ENCODE measurements around the gene GRIFIN. TPM values are rescaled to one million over a fixed set of nuclear protein-coding genes. Genes with fewer than 3 reads are reported as not detected.

The GRIFIN gene
- total RNA-seq: not detected

DNA sequence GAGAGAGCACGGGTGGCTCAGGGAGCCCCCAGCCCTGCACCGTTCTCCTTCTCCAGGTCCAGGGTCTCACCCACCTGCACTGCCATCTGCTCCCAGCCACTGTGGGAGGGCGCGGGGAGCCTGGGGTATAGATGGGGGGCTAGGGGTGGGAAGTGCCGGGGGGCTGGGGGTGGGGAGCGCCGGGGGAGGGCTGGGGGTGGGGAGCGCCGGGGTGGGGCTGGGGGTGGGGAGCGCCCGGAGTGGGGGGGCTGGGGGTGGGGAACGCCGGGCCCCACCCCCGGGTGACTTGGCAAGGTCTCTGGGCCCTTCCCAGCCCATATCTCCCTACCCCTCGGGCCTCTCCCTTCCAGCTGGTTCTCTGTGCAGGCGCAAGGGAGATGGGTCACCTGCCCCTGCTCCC, at the start of gene GRIFIN:
TSS of gene GRIFIN (minus strand) at position 101 of the 400 bp plus-strand sequence. CDS start at position 86, 15 bp downstream.
- Histone ChIP-seq H3K9me3 (ENCODE audit: low read depth, low read length) (no peaks in the 10 kb centered on the region), H3K4me3 (ENCODE audit: low read length) (no peak within 1 kb of the TSS), H3K4me1 (ENCODE audit: insufficient read depth, low read length) (peaks cover 13% of the 10 kb centered on the region)

GRCh38 chr7:2524808-2525657, 48.8 kb upstream of the GRIFIN start:
- H3K4me1 ChIP-seq (ENCODE audit: insufficient read depth, low read length): peaks cover 87% of the 10 kb centered on the region
- no peaks in the 10 kb centered on the region for H3K9me3 ChIP-seq (ENCODE audit: low read depth, low read length)
- no peaks in the 10 kb centered on the region for H3K27me3 ChIP-seq (ENCODE audit: insufficient read depth, low read length)
- H3K4me3 ChIP-seq (ENCODE audit: low read length): no peak overlapping the region

More for the DNA sequence above, at the start of gene GRIFIN:
- H3K27me3 ChIP-seq (ENCODE audit: insufficient read depth, low read length): no peaks in the 10 kb centered on the region

DNA sequence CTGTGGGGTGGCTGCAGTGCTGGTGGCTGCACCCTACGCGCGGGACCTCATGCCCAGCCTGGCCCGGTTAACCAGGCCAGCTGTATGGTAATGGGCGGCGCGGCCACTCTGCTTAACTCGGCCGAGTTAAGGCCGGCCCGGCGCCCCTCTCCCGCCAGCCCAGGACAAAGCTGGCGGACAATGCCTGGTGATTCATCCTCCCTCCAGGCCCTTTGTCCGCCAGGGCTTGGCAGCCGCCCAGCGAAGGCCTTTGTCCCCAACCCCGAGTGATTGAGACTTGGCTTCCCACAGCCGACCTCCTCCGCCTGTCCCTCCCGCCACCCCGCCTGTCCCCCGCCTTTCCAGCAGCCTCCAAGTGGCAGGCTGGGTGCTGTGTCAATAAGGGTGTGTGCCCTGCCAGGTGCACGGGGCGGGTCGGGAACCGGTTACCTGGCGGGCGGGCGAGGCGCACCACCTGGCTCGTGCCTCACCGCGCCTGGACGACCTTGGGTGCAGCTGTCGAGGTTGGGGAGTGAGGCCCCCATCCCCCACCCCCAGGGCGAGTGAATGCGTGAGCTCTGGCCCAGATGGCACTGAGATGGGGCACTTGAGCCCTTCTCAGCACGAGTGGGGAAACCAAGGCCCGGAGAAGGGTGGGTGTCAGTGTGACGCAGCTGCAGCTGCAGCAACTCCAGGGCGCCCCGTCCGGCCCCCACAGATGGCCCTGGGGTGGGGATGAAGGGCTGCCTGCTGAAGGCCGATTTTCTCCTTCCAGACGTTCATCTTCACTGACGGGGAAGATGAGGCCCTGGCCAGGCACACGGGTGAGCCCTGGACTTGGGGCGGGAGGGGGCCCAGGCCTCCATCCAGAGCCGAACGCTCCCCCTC, 48.0 kb upstream of the GRIFIN start:
- H3K4me3 ChIP-seq (ENCODE audit: low read length): peak overlapping the region; percentile 84
- H3K4me1 ChIP-seq (ENCODE audit: insufficient read depth, low read length): peaks cover 79% of the 10 kb centered on the region
- H3K27me3 ChIP-seq (ENCODE audit: insufficient read depth, low read length): no peaks in the 10 kb centered on the region
- no peaks in the 10 kb centered on the region for H3K9me3 ChIP-seq (ENCODE audit: low read depth, low read length)

- peak overlapping the region; percentile 84 for H3K4me3 ChIP-seq (ENCODE audit: low read length)
- H3K27me3 ChIP-seq (ENCODE audit: insufficient read depth, low read length): no peaks in the 10 kb centered on the region
- no peaks in the 10 kb centered on the region for H3K9me3 ChIP-seq (ENCODE audit: low read depth, low read length)
- peaks cover 79% of the 10 kb centered on the region for H3K4me1 ChIP-seq (ENCODE audit: insufficient read depth, low read length)
Observed at GRCh38 chr7:2523461-2523936, 47.3 kb upstream of the GRIFIN start.

GRCh38 chr7:2522780-2523433, 46.7 kb upstream of the GRIFIN start:
- Histone ChIP-seq H3K9me3 (ENCODE audit: low read depth, low read length) (no peaks in the 10 kb centered on the region), H3K27me3 (ENCODE audit: insufficient read depth, low read length) (no peaks in the 10 kb centered on the region), H3K4me1 (ENCODE audit: insufficient read depth, low read length) (peaks cover 79% of the 10 kb centered on the region), H3K4me3 (ENCODE audit: low read length) (peak overlapping the region; percentile 84)

- Histone ChIP-seq H3K4me1 (ENCODE audit: insufficient read depth, low read length) (peaks cover 71% of the 10 kb centered on the region), H3K27me3 (ENCODE audit: insufficient read depth, low read length) (no peaks in the 10 kb centered on the region), H3K9me3 (ENCODE audit: low read depth, low read length) (no peaks in the 10 kb centered on the region), H3K4me3 (ENCODE audit: low read length) (peak overlapping the region; percentile 84)
Observed at GRCh38 chr7:2521952-2522591, 45.9 kb upstream of the GRIFIN start.

GRCh38 chr7:2521341-2521745, 45.1 kb upstream of the GRIFIN start:
- Histone ChIP-seq H3K4me3 (ENCODE audit: low read length) (peak overlapping the region; percentile 84), H3K9me3 (ENCODE audit: low read depth, low read length) (no peaks in the 10 kb centered on the region), H3K4me1 (ENCODE audit: insufficient read depth, low read length) (peaks cover 64% of the 10 kb centered on the region), H3K27me3 (ENCODE audit: insufficient read depth, low read length) (no peaks in the 10 kb centered on the region)

- peaks cover 58% of the 10 kb centered on the region for H3K4me1 ChIP-seq (ENCODE audit: insufficient read depth, low read length)
Observed at GRCh38 chr7:2520761-2521290, 44.6 kb upstream of the GRIFIN start.

GRCh38 chr7:2520131-2520760, 44.0 kb upstream of the GRIFIN start:
- peaks cover 53% of the 10 kb centered on the region for H3K4me1 ChIP-seq (ENCODE audit: insufficient read depth, low read length)
- H3K9me3 ChIP-seq (ENCODE audit: low read depth, low read length): no peaks in the 10 kb centered on the region
- H3K27me3 ChIP-seq (ENCODE audit: insufficient read depth, low read length): no peaks in the 10 kb centered on the region
- peak overlapping the region; percentile 84 for H3K4me3 ChIP-seq (ENCODE audit: low read length)

More at GRCh38 chr7:2520761-2521290, 44.6 kb upstream of the GRIFIN start:
- Histone ChIP-seq H3K9me3 (ENCODE audit: low read depth, low read length) (no peaks in the 10 kb centered on the region), H3K27me3 (ENCODE audit: insufficient read depth, low read length) (no peaks in the 10 kb centered on the region), H3K4me3 (ENCODE audit: low read length) (peak overlapping the region; percentile 84)

DNA sequence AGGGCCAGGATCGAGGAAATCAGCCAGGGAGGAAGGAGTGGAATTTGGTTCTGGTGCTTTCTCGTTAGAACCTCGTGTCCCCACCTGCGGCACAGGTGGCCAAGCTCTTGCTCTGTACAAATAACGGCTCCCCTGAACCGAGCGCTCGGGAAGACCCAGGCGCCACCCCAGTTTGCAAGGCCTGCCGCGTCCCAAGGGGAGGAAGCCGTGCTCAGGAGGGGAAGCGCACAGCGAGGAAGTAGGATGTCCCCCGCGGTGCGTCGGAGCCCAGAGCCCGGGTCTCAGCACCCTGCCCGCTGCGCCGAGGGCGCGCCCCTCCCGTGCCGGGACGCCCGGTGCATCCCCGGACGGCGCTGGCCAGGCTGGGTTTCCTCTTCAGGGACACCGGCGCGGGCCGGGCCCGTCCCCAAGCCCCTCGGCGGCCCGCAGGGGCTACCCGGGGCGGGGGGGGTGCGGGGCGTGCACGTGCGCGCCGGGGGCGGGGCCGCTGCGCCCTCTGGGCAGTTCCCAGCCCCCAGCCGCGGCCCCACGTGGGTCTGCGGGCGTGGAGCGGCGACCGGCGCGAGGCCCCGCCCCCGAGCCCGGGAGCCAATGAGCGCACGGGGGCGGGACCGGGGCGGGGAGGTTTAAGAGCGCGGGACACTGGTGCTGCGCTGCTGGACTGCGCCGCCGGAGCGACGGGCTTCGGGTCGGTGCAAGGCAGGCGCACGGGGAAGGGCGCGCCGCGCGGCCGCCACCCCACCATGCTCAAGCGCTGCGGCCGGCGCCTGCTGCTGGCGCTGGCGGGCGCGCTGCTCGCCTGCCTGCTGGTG, 43.1 kb upstream of the GRIFIN start, which contains the start of gene LFNG:
TSS of gene LFNG (plus strand) at position 656 of the 812 bp plus-strand sequence. CDS start at position 744, 88 bp downstream.
- H3K9me3 ChIP-seq (ENCODE audit: low read depth, low read length): no peaks in the 10 kb centered on the region
- peak within 1 kb of the TSS; percentile 84 for H3K4me3 ChIP-seq (ENCODE audit: low read length)
- H3K4me1 ChIP-seq (ENCODE audit: insufficient read depth, low read length): peaks cover 43% of the 10 kb centered on the region
- no peaks in the 10 kb centered on the region for H3K27me3 ChIP-seq (ENCODE audit: insufficient read depth, low read length)

DNA sequence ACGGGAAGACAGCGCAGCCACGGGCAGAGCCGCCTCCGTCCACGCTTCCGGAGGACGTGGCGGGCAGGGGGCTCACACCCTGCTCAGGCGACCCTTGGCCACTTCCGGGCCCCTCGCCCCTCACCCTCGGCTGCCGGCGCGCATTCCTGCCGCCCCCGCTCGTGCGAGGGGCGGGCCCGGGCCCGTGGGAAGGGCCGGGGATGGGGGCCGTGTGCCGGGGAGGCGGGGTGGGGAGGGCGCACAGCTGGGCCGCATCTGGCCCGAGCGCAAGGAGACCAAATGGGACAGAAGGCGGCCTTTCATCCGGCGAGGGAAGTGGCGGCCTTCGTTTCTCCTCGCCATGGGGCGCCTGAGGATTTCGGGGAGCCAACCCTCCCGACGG, 42.5 kb upstream of the GRIFIN start:
- Histone ChIP-seq H3K4me3 (ENCODE audit: low read length) (peak overlapping the region; percentile 35), H3K4me1 (ENCODE audit: insufficient read depth, low read length) (peaks cover 40% of the 10 kb centered on the region), H3K27me3 (ENCODE audit: insufficient read depth, low read length) (no peaks in the 10 kb centered on the region), H3K9me3 (ENCODE audit: low read depth, low read length) (no peaks in the 10 kb centered on the region)

- no peaks in the 10 kb centered on the region for H3K27me3 ChIP-seq (ENCODE audit: insufficient read depth, low read length)
- no peaks in the 10 kb centered on the region for H3K9me3 ChIP-seq (ENCODE audit: low read depth, low read length)
- H3K4me3 ChIP-seq (ENCODE audit: low read length): no peak overlapping the region
- H3K4me1 ChIP-seq (ENCODE audit: insufficient read depth, low read length): peaks cover 40% of the 10 kb centered on the region
Observed at GRCh38 chr7:2517678-2518507, 41.7 kb upstream of the GRIFIN start.
